PC-9 (cell line): ENCODE measurements around the gene NRBP1. TPM values are rescaled to one million over a fixed set of nuclear protein-coding genes. Genes with fewer than 3 reads are reported as not detected.
A peak's percentile ranks its signal among the peaks of the same experiment; 100 is the strongest.

Experiments
- BruUV-seq: library from RNA; stranded (reverse); fragments of 400-500 nt; replicated peaks from 2 replicates; lab custom pipeline; 2021; lab: Mats Ljungman, UMichigan
- CTCF ChIA-PET: fragments of 300-600 bp; sonication (Branson Sonifier 250); formaldehyde crosslinking; loops from one replicate; lab custom pipeline; 2022; ENCODE audit warnings: antibody characterized with exemption; lab: Charles Lee
- POLR2A ChIA-PET: fragments of 300-600 bp; sonication (Branson Sonifier 250); formaldehyde crosslinking; loops from one replicate; lab custom pipeline; 2022; ENCODE audit warnings: antibody characterized with exemption; ENCODE audit not compliant: unreplicated experiment; lab: Charles Lee
- DNase-seq, 2 experiments: peaks; one replicate each; pipeline versions ENCODE4 v3.0.0 to v3.0.0-alpha.2; 2015 to 2022; ENCODE audit warnings: mixed read lengths in 1 of 2
- H2AFZ ChIP-seq: fragments of 200-600 bp; sonication (generic); 2 replicates; pipeline ENCODE4 v1.8.1; 2017; ENCODE audit warnings: antibody characterized with exemption
- H3F3A ChIP-seq: fragments of 200-600 bp; sonication (generic); 2 replicates; pipeline ENCODE4 v1.8.1; 2017; ENCODE audit warnings: antibody characterized with exemption, mild to moderate bottlenecking, low read depth; ENCODE audit not compliant: insufficient read depth
- H3K27ac ChIP-seq: fragments of 200-600 bp; sonication (generic); 2 replicates; pipeline ENCODE4 v1.6.1; 2016; ENCODE audit warnings: mixed run types
- H3K27me3 ChIP-seq: fragments of 200-600 bp; sonication (generic); 2 replicates; pipeline ENCODE4 v1.6.1; 2016; ENCODE audit warnings: low read depth, mixed run types; ENCODE audit not compliant: insufficient read depth
- H3K36me3 ChIP-seq: fragments of 200-600 bp; sonication (generic); 2 replicates; pipeline ENCODE4 v1.6.1; 2016; ENCODE audit warnings: low read depth, mixed run types
- H3K4me1 ChIP-seq: fragments of 200-600 bp; sonication (generic); replicated peaks from 2 replicates; pipeline ENCODE4 v1.6.1; 2016; ENCODE audit warnings: mixed run types; ENCODE audit not compliant: insufficient read depth
- H3K4me2 ChIP-seq: fragments of 200-600 bp; sonication (generic); 2 replicates; pipeline ENCODE4 v1.6.1; 2017; ENCODE audit warnings: mixed run types
- H3K4me3 ChIP-seq: fragments of 200-600 bp; sonication (generic); 2 replicates; pipeline ENCODE4 v1.6.1; 2016; ENCODE audit warnings: mixed run types
- H3K79me2 ChIP-seq: fragments of 200-600 bp; sonication (generic); 2 replicates; pipeline ENCODE4 v1.6.1; 2017; ENCODE audit warnings: low read depth, mixed run types
- H3K9me2 ChIP-seq: fragments of 200-600 bp; sonication (generic); 2 replicates; pipeline ENCODE4 v1.8.1; 2017; ENCODE audit warnings: mild to moderate bottlenecking; ENCODE audit not compliant: insufficient read depth
- H3K9me3 ChIP-seq: fragments of 200-600 bp; sonication (generic); 2 replicates; pipeline ENCODE4 v1.8.1; 2016; ENCODE audit warnings: low read depth; ENCODE audit not compliant: insufficient read depth
- H4K20me1 ChIP-seq: fragments of 200-600 bp; sonication (generic); 2 replicates; pipeline ENCODE4 v1.8.1; 2017; ENCODE audit not compliant: insufficient read depth
- EZH2 ChIP-seq: fragments of 200-600 bp; sonication (generic); IDR thresholded peaks from 2 replicates; pipeline ENCODE4 v1.8.0; 2017; ENCODE audit warnings: antibody characterized with exemption, low read depth
- intact Hi-C: fragments of 100-400 bp; cut with micrococcal nuclease; formaldehyde crosslinking; loops from one replicate; pipeline ENCODE4 v1.10.0; 2022; ENCODE audit not compliant: unreplicated experiment
- total RNA-seq: library from RNA; stranded (reverse); gene quantifications from 2 replicates; pipeline ENCODE4 v1.2.3, GENCODE V29; 2021
- TF ChIP-seq, protein P1 (sequence below): fragments of 200-600 bp; sonication (generic); conservative IDR thresholded peaks from 2 replicates; pipeline ENCODE4 v1.6.1; 2017; ENCODE audit warnings: mixed run types, antibody characterized with exemption, mild to moderate bottlenecking, moderate library complexity

The NRBP1 gene
- total RNA-seq, 1 experiment from 2014 or later = 83.9 TPM

GRCh38 chr2:27381577-27382181 lies 46.8 kb upstream of the NRBP1 start:
- H3K4me3 ChIP-seq = no peak overlapping the region
- no peak overlapping the region for H3K4me2 ChIP-seq
- TF ChIP-seq EZH2 = no peak
- TF ChIP-seq, protein P1, sequence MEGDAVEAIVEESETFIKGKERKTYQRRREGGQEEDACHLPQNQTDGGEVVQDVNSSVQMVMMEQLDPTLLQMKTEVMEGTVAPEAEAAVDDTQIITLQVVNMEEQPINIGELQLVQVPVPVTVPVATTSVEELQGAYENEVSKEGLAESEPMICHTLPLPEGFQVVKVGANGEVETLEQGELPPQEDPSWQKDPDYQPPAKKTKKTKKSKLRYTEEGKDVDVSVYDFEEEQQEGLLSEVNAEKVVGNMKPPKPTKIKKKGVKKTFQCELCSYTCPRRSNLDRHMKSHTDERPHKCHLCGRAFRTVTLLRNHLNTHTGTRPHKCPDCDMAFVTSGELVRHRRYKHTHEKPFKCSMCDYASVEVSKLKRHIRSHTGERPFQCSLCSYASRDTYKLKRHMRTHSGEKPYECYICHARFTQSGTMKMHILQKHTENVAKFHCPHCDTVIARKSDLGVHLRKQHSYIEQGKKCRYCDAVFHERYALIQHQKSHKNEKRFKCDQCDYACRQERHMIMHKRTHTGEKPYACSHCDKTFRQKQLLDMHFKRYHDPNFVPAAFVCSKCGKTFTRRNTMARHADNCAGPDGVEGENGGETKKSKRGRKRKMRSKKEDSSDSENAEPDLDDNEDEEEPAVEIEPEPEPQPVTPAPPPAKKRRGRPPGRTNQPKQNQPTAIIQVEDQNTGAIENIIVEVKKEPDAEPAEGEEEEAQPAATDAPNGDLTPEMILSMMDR = no peak
- H3K27me3 ChIP-seq = no peaks in the 10 kb centered on the region
- H3K36me3 ChIP-seq = peaks cover 23% of the 10 kb centered on the region
- 0 out of 2 replicates have a peak, but pooled peaks cover 7% of the 10 kb centered on the region for H4K20me1 ChIP-seq
- H3K4me1 ChIP-seq = no peaks in the 10 kb centered on the region
- intact Hi-C loops = no loop called here
- CTCF ChIA-PET = no interaction called here
- no peaks in the 10 kb centered on the region for H3K79me2 ChIP-seq
- peaks cover 63% of the 10 kb centered on the region for H3F3A ChIP-seq
- DNase-seq = no peak
- H3K9me2 ChIP-seq = no peaks in the 10 kb centered on the region
- H3K27ac ChIP-seq = no peak overlapping the region
- POLR2A ChIA-PET = interaction anchor here (0.6 kb wide), 1 partner anchor 59 kb away, joined by 3 read pairs; no protein-coding TSS in a partner anchor
- no peaks in the 10 kb centered on the region for H3K9me3 ChIP-seq
- TSS peak; percentile 35 for BruUV-seq
- no peak overlapping the region for H2AFZ ChIP-seq

- BruUV-seq = no TSS peak
- POLR2A ChIA-PET = no interaction called here
- CTCF ChIA-PET = no interaction called here
Measured at GRCh38 chr2:27390822-27391679, 37.4 kb upstream of the NRBP1 start.

GRCh38 chr2:27393225-27393624 lies 35.2 kb upstream of the NRBP1 start:
- peaks cover 5% of the 10 kb centered on the region; the same call in 1 of the 2 replicates for H3K36me3 ChIP-seq
- no peak for TF ChIP-seq EZH2
- TF ChIP-seq, protein P1 = no peak

More at GRCh38 chr2:27390822-27391679, 37.4 kb upstream of the NRBP1 start:
- H3K9me2 ChIP-seq = no peaks in the 10 kb centered on the region
- H3K36me3 ChIP-seq = peaks cover 14% of the 10 kb centered on the region
- peaks cover 56% of the 10 kb centered on the region for H4K20me1 ChIP-seq
- no peak for DNase-seq
- peaks cover 21% of the 10 kb centered on the region; the same call in 1 of the 2 replicates for H3F3A ChIP-seq
- intact Hi-C loops = no loop called here
- no peak overlapping the region for H2AFZ ChIP-seq
- no peaks in the 10 kb centered on the region for H3K4me1 ChIP-seq
- H3K27me3 ChIP-seq = no peaks in the 10 kb centered on the region
- no peak overlapping the region for H3K4me2 ChIP-seq
- TF ChIP-seq EZH2 = no peak
- TF ChIP-seq, protein P1 = no peak
- peaks cover 78% of the 10 kb centered on the region for H3K79me2 ChIP-seq
- no peak overlapping the region for H3K4me3 ChIP-seq
- no peak overlapping the region for H3K27ac ChIP-seq
- no peaks in the 10 kb centered on the region for H3K9me3 ChIP-seq

More at GRCh38 chr2:27393225-27393624, 35.2 kb upstream of the NRBP1 start:
- no TSS peak for BruUV-seq
- Histone ChIP-seq H3K79me2 (peaks cover 97% of the 10 kb centered on the region), H3K4me1 (no peaks in the 10 kb centered on the region), H4K20me1 (peaks cover 78% of the 10 kb centered on the region), H2AFZ (no peak overlapping the region), H3K27me3 (no peaks in the 10 kb centered on the region), H3K4me2 (no peak overlapping the region), H3K4me3 (no peak overlapping the region), H3K27ac (no peak overlapping the region), H3K9me2 (no peaks in the 10 kb centered on the region), H3K9me3 (no peaks in the 10 kb centered on the region), H3F3A (peaks cover 29% of the 10 kb centered on the region)
- intact Hi-C loops = no loop called here
- POLR2A ChIA-PET = no interaction called here
- no peak for DNase-seq
- CTCF ChIA-PET = no interaction called here
